Measurements from ENCODE around the gene LSM10.

Gene LSM10

DNA sequence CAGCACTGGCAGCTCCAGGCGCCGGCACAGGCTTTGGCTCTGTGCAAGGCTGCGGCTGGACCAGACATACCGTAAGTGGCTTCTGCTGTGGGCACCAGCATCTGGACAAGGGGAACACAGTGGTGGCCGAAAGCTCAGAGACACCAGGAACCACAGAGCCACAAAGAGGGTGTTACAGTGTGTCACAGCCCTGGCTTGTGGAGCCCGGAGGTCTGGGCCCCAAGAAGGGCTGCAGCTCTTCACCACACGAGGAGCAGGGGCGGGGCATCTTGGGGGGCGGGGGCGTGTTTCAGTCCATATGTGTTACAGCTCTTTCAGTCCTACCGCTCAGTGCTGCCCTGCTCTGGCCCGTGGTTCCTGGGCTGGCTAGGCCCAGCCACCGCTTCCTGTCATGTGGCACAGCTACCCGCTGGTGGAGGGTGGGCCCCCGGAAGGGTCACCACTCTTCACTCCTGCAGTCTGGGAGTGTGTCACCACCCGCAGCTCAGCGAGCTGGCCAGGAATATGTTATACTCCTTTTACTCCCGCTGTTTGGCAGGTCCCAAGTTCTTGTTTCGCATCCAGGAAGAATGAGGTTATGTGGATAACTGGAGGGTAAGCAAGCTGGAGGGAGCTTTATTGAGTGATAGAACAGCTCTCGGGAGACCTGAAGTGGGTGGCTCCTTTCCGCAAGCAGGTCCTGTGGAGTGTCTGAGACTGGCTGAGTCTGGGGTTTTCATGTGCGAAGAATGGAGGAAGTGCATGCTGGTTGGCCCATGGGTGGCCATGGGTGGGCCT is 3.3 kb upstream of the LSM10 start:
- DNase-seq (ENCODE audit: low read depth in 2 of 2) = peak; percentile 41 to 66
- peak overlapping the region in 1 of 2 donors; percentile 27 for H3K4me3 ChIP-seq (replicated peaks in 1 of 2; ENCODE audit: low read depth in 2 of 2, low read length in 2 of 2)
- TF ChIP-seq, protein P1, sequence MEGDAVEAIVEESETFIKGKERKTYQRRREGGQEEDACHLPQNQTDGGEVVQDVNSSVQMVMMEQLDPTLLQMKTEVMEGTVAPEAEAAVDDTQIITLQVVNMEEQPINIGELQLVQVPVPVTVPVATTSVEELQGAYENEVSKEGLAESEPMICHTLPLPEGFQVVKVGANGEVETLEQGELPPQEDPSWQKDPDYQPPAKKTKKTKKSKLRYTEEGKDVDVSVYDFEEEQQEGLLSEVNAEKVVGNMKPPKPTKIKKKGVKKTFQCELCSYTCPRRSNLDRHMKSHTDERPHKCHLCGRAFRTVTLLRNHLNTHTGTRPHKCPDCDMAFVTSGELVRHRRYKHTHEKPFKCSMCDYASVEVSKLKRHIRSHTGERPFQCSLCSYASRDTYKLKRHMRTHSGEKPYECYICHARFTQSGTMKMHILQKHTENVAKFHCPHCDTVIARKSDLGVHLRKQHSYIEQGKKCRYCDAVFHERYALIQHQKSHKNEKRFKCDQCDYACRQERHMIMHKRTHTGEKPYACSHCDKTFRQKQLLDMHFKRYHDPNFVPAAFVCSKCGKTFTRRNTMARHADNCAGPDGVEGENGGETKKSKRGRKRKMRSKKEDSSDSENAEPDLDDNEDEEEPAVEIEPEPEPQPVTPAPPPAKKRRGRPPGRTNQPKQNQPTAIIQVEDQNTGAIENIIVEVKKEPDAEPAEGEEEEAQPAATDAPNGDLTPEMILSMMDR (IDR thresholded peaks at IDR 0.05; ENCODE audit: low read depth, low read length) = no peak

DNA sequence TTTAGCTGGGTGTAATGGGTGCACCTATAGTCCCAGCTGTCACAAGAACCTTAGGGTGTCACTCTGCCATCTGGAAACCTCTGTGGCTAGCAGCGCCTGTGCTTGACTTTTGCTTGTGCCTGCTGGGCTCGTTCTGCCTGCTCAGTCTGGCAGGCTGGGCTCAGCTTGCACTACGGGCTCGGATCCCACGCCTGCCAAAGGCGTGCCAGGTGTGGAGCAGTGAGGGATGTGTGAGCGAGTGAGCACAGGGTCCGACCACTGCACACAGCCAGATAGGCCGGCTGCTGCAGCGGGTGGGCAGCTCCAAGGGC is 2.8 kb upstream of the LSM10 start:
- H3K4me3 ChIP-seq (replicated peaks in 1 of 2; ENCODE audit: low read depth in 2 of 2, low read length in 2 of 2) = no peak overlapping the region
- no peak for DNase-seq (ENCODE audit: low read depth in 2 of 2)
- TF ChIP-seq, protein P1 (IDR thresholded peaks at IDR 0.05; ENCODE audit: low read depth, low read length) = no peak

DNA sequence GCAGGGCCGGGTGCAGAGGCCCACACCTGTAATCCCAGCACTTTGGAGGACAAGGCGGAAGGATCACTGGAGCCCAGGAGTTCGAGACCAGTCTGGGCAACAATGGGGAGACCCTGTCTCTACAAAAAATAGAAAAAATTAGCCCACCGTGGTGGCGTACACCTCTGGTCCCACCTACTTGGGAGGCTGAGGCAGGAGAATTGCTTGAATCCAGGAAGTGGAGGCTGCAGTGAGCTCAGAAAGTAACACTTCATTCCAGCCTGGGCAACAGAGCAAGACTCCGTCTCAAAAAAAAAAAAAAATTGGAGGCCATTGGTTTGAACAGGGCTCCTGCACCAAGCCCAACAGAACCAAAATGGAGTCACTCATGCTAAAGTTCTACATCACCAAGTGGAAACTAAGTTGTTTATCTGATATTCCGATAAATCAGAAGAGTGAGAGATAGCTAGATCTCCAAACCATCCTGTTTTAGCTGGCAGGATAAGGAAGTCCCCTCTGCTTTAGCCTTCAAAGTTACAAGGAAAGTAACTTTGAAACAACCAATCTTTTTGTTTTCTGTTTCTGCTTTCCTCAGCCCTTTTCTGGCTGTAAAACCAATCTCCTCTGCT is 766 bp upstream of the LSM10 start:
- no peak for DNase-seq (ENCODE audit: low read depth in 2 of 2)
- TF ChIP-seq, protein P1 (IDR thresholded peaks at IDR 0.05; ENCODE audit: low read depth, low read length) = no peak
- no peak overlapping the region for H3K4me3 ChIP-seq (replicated peaks in 1 of 2; ENCODE audit: low read depth in 2 of 2, low read length in 2 of 2)

DNA sequence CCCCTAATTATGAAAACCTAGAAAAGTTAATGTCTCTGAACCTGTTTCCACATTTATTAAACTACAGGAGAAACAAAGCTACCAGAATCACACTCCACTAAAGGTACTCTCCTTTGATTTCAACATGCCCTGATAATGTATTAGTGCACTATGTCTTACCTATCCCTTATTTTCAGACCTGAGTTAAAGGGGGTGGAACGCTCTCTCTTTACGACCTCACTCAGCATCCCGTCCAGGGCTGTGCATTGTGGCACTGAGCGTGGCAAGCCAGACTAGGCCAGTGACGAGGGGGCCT is 678 bp downstream of the LSM10 start:
- peak overlapping the region; percentile 82 to 86 for H3K4me3 ChIP-seq (replicated peaks in 1 of 2; ENCODE audit: low read depth in 2 of 2, low read length in 2 of 2)
- no peak for DNase-seq (ENCODE audit: low read depth in 2 of 2)
- TF ChIP-seq, protein P1 (IDR thresholded peaks at IDR 0.05; ENCODE audit: low read depth, low read length) = no peak

DNA sequence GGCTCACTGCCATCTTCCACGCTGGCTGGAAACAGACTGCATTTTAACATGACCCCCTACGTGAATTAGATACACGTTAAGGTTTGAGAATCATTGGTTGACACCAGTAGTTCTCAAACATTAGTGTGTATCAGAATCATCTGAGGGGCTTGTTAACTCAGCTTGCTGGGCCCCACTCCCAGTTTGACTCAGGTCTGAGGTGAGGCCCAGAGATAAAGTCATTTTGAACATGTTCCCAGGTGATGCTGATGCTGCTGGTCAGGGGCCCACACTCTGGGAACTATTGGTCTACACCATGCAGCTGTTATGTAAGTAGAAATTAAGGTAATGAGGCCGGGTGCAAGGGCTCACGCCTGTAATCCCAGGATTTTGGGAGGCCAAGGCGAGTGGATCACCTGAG is 1.3 kb downstream of the LSM10 start:
- DNase-seq (ENCODE audit: low read depth in 2 of 2) = no peak
- H3K4me3 ChIP-seq (replicated peaks in 1 of 2; ENCODE audit: low read depth in 2 of 2, low read length in 2 of 2) = no peak overlapping the region
- TF ChIP-seq, protein P1 (IDR thresholded peaks at IDR 0.05; ENCODE audit: low read depth, low read length) = no peak

DNA sequence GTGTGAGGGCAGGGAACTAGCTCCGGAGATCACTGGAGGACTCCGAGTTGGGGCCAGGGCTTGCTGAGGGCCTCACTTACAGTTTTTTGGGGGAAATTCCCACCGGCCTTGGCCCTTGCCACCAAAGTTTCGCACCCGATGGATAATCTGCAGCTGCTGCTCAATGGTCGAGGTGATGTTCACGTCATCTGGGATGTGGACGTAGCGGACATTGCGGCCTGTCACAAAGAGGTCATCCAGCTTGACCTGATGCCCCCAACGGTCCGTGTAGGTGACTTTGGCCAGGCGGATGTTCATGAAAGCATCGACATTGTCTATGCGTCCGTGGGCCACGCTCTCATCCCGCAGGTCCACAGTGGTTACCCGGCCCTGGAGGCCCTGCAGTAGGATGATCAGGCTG is 4.0 kb downstream of the LSM10 start:
- DNase-seq (ENCODE audit: low read depth in 2 of 2) = no peak
- TF ChIP-seq, protein P1 (IDR thresholded peaks at IDR 0.05; ENCODE audit: low read depth, low read length) = no peak
- H3K4me3 ChIP-seq (replicated peaks in 1 of 2; ENCODE audit: low read depth in 2 of 2, low read length in 2 of 2) = no peak overlapping the region

DNA sequence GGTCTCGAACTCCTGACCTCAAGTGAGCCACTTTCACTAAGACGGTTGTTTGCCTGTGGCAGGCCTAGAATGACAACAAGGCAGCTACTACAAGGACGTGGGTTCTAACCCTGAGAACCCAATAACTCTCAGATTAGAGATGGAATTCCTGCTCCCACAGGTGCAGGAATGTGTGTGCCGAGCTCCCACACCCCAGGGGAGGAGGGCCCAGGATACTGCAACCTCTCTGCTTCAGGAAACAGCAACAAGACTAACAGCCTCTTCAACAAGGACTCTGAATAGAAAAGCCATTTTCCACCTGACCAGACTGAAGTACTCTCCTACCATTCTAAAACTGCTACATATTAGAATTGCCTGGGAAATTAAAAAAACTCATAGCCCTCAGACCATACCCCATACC is 4.9 kb downstream of the LSM10 start:
- H3K4me3 ChIP-seq (replicated peaks in 1 of 2; ENCODE audit: low read depth in 2 of 2, low read length in 2 of 2) = no peak overlapping the region

More for the DNA sequence above, 4.9 kb downstream of the LSM10 start:
- DNase-seq (ENCODE audit: low read depth in 2 of 2) = no peak
- TF ChIP-seq, protein P1 (IDR thresholded peaks at IDR 0.05; ENCODE audit: low read depth, low read length) = no peak
